GM18870 (cell line): Measurements from ENCODE around the gene PDXK.
"Not testable (repeated sequence)": the region's sequence is repeated elsewhere in the genome, so short reads cannot be mapped to it uniquely, and the experiment has no call there.

Source experiments
- ATAC-seq: cut with Tn5 transposase; IDR thresholded peaks from one replicate; pipeline ENCODE4 v1.9.1; 2021; ENCODE audit warnings: moderate library complexity; ENCODE audit not compliant: unreplicated experiment

Gene PDXK

GRCh38 chr21:43718872-43719747 is at the start of gene PDXK:
Gene PDXK, plus strand, starts transcription at chr21:43719129. Its CDS starts 166 bp downstream, at chr21:43719295.
- ATAC-seq: no peak

- ATAC-seq: no peak
These were observed 48.9 kb upstream of the PDXK start for GRCh38 chr21:43669828-43670605.

DNA sequence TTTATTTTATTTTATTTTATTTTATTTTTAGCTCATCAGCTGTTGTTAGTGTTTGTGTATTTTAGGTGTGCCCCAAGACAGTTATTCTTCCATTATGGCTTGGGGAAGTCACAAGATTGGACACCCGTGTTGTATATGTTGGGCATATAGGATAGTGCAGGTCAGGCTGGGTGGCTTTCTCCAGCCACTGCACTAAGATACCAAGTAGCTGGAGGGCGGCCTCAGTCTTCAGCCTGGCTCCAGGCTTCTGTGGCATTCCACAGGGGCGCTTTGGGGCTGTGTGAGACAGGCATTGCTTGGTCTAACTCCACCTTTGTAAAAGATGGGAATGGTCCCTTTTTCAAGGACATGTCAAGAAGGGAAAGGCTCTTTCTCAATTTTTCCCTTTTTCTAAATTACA is 43.1 kb upstream of the PDXK start:
- ATAC-seq: no peak

GRCh38 chr21:43676391-43676790 is 42.5 kb upstream of the PDXK start:
- ATAC-seq: no peak

DNA sequence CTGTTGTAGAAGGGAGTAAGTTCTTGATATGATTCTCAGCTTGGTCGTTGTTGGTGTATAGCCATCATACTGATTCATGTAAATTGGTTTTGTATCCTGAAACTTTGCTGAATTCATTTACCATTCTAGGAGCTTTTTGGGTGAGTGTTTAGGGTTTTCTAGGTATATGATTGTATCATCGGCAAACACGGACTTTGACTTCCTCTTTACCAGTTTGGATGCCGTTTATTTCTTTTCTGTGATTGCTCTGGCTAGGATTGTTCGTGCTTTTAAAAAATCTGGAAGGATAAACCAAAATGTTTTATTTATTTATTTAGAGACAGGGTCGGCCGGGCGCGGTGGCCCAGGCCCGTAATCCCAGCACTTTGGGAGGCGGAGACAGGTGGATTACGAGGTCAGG is 39.0 kb upstream of the PDXK start:
- ATAC-seq: no peak

GRCh38 chr21:43680421-43680820 is 38.5 kb upstream of the PDXK start:
- not testable (repeated sequence) for ATAC-seq

DNA sequence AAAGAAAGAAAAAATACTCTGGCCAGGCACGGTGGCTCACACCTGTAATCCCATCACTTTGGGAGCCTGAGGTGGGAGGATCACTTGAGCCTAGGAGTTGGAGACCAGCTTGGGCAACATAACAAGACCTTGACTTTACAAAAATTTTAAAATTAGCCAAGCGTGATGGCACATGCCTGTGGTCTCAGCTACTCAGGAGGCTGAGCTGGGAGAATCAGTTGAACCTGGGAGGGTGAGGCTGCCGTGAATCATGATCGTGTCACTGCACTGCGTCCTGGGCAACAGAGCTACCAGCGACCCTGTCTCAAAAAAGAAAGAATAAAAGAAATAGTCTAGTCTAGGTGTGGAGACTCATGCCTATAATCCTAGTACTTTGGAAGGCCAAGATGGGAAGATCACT is 37.3 kb upstream of the PDXK start:
- ATAC-seq: no peak

GRCh38 chr21:43684424-43684823 is 34.5 kb upstream of the PDXK start:
- no peak for ATAC-seq

DNA sequence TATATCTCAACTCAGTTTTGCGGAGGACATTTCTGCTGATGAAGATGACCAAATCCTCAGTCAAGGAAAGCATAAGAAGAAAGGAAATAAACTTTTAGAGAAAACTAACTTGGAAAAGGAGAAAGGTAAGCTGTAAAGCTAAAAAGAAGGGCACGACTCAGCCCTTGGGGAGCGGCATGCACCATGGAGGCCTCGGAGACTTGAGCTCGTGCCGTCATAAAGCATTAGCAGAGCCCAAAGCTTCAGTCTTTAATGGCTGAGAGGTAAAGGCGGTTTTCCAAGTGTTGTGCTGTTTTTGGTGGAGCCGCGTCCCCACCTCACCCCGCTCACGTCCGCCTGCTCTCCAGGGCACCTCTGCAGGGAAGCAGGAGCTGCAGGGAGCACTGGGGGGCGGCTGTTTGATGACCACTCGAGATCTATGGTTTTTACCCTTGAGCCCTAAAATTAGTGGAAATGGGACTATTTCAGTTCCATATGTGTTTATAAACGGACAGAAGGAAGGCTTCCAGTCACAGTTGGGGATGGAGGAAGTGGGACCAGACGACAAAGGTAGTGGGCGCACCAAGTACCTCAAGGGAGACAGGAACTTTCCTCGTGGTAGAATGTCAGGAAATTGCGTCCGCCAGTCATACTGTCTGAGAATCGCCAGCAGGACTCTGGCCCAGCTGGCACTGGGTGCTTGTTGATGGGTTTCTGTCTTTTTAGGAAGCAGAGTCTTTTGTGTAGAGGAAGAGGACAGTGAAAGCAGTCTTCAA is 31.9 kb upstream of the PDXK start:
- ATAC-seq: no peak

GRCh38 chr21:43687566-43688399 is 31.1 kb upstream of the PDXK start:
- no peak for ATAC-seq

GRCh38 chr21:43688906-43689305 is 30.0 kb upstream of the PDXK start:
- ATAC-seq: no peak

DNA sequence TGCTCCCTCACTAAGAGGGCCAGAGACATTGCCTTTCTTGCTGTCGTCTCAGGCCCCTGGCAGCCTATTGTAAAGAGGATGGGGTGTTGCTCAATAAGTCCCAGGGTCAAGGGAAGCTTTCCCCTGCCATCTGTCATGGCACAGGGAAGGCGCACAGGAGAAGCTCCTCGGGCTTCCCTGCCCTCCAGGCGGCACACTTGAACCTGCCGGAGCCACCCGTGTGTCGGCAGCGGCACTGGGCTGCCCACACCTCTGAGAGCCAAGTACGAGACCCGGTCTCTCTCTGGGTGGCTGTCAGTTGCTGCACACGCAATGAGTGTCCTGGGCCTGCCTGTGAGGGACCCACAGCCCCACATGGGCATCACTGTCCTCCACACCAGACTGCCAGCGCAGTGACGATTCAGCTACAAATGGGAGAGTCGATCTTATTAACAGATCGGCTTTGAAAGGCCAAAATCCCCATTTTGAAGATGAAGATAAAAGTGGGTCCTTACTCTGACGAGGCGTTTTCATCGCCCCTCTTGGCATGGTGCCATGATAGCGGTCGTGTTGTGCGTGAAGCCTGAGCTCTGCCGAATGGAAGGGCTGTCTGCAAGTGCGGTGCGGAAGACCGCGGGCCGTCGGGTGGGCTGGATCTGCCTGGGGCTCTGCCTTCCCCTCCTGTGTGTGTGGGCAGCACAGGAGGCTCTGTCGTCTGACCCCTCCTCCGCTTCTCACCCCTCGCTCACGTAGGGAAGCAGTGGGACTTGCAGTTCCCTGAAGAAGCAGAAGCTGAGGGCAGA is 29.2 kb upstream of the PDXK start:
- ATAC-seq: no peak

- no peak for ATAC-seq
These were observed 28.6 kb upstream of the PDXK start for GRCh38 chr21:43690346-43690745.

GRCh38 chr21:43691086-43691795 is 27.7 kb upstream of the PDXK start:
- ATAC-seq: no peak

DNA sequence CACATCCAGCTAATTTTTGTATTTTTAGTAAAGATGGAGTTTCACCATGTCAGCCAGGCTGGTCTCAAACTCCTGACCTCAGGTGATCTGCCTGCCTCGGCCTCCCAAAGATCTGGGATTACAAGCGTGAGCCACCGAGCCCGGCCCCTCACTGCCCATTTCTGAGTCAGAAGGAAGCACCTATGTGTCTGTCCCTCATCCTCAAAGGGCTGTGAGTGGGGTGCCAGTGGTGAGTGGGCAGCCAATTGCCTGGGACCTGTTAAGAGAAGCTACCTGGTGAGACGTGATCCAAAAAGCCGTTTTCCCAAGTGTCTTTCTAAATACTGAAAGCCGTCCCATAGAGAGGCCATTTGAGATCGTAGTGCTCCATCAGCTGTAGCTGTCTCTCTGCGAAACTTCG is 27.1 kb upstream of the PDXK start:
- no peak for ATAC-seq

DNA sequence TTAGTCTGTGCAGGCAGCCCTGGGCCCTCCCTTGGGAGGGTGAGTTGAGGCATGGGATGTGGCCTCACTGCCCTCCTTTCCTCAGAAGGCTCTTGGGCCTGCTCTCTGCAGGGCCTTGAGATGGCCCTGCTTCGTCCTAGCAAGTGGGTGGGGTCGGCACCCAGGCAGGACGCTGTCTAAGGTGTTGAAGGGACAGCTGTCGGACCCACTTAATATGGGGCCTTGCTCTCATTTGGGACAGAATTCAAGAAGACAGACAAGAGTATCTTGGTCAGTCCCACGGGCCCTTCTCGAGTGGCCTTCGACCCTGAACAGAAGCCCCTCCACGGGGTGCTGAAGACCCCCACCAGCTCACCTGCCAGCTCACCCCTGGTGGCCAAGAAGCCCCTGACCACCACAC is 26.0 kb upstream of the PDXK start:
- ATAC-seq: no peak

GRCh38 chr21:43693981-43694380 is 24.9 kb upstream of the PDXK start:
- no peak for ATAC-seq

DNA sequence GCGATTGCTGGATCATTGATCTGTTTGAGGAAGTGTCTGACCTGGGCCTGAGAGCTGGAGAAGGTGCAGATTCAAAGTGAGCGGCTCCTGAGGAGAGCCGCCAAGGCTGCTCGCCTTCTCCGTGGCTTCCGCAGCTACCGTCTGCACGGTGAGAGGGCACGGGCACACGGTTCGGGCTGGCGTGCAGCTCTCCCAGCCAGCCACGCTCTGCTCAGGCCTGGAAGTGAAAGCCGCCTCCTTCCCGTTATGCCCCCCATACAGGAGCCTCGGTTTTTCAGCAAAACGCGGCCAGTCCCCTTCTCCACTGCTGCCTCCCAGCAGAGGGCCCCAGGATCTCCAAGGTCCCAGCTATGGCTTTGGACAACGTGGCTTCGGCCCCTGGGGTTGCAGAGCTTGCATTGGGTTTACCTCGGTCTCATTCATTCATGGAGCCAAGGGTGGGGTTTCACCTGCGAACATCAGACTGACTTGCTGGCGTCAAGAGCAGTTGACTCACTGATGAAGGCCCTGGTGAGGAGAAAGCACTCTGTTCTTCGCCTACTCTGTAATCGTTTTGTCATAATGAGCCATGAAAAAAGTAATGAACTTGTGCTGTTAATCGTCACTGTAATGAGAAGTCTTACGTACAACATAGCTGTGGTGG is 24.4 kb upstream of the PDXK start:
- ATAC-seq: no peak

DNA sequence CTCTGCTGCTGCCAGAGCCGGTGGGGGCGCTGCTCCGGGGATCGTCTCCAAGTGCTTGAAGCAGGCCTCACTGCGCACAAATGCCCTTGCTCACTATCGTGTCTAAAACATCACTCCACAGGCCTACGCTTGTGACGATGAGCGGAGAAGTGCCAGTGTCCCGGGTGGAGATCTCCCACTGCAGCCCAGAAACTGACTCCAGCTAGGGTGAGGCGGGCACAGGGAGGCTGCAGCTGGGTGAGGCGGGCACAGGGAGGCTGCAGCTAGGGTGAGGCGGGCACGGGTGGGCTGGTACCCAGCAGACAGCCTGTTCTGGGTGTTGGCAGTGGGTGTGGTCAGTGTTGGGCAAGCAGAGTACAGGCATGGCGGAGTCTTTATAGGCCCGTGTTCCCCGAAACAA is 22.7 kb upstream of the PDXK start:
- ATAC-seq: no peak
